Fibroblast of the aortic adventitia (primary cell): Measurements from ENCODE around the gene RANBP10. TPM values are rescaled to one million over a fixed set of nuclear protein-coding genes. Genes with fewer than 3 reads are reported as not detected.
A peak's percentile ranks its signal among the peaks of the same experiment; 100 is the strongest.

Experiments
- DNase-seq: peaks from one replicate; pipeline ENCODE4 v3.0.0-alpha.2; 2010; ENCODE audit warnings: low read depth
- H3K4me3 ChIP-seq: 2 replicates; pipeline ENCODE4 v1.5.1; 2011; ENCODE audit warnings: low read depth, mild to moderate bottlenecking, control low read depth, low read length, moderate library complexity
- total RNA-seq: library from RNA; depleted of rRNA; stranded (reverse); fragments of >200 nt; gene quantifications from 2 replicates; pipeline ENCODE4 v1.2.3, GENCODE V29; 2012; ENCODE audit warnings: low replicate concordance
- TF ChIP-seq, protein P1 (sequence below): IDR thresholded peaks from 2 replicates; pipeline ENCODE4 v1.5.1; 2011; ENCODE audit warnings: mild to moderate bottlenecking, low read length, control low read depth, inconsistent platforms; ENCODE audit not compliant: insufficient read depth

RANBP10 gene
- total RNA-seq, 1 donor, result 6.4 TPM

DNA sequence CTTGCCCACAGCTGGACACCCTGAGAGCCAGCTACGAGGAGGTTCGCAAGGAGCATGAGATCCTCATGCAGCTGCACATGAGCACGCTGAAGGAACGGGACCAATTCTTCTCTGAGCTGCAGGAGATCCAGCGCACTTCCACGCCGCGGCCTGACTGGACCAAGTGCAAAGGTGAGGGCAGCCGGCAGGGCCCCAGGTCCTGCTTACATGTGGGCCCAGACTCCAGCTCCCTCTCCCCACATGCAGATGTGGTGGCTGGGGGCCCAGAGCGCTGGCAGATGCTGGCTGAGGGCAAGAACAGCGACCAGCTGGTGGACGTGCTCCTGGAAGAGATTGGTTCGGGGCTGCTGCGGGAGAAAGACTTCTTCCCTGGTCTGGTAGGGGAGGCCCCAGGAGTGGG is 19.5 kb upstream of the RANBP10 start:
- H3K4me3 ChIP-seq, result no peak overlapping the region
- TF ChIP-seq, protein P1, sequence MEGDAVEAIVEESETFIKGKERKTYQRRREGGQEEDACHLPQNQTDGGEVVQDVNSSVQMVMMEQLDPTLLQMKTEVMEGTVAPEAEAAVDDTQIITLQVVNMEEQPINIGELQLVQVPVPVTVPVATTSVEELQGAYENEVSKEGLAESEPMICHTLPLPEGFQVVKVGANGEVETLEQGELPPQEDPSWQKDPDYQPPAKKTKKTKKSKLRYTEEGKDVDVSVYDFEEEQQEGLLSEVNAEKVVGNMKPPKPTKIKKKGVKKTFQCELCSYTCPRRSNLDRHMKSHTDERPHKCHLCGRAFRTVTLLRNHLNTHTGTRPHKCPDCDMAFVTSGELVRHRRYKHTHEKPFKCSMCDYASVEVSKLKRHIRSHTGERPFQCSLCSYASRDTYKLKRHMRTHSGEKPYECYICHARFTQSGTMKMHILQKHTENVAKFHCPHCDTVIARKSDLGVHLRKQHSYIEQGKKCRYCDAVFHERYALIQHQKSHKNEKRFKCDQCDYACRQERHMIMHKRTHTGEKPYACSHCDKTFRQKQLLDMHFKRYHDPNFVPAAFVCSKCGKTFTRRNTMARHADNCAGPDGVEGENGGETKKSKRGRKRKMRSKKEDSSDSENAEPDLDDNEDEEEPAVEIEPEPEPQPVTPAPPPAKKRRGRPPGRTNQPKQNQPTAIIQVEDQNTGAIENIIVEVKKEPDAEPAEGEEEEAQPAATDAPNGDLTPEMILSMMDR, result no peak
- DNase-seq, result no peak

DNA sequence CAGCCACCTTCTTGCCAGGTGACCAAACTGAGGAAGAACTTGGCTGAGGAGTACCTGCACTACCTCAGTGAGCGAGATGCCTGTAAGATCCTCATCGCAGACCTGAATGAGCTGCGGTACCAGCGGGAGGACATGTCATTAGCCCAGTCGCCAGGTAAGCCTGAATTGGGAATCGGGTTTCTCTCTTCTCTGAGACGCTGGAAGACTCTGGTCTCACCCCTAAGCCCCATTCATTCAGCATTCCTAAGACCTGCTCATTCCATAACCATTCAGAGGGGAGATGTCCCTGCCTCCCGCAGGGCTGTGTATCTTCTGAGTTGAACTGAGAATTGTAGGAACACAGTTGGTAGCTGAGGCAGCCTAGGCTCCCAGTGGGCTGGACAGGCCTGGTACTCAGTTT is 18.8 kb upstream of the RANBP10 start:
- H3K4me3 ChIP-seq, result no peak overlapping the region
- DNase-seq, result no peak
- TF ChIP-seq, protein P1, result no peak

DNA sequence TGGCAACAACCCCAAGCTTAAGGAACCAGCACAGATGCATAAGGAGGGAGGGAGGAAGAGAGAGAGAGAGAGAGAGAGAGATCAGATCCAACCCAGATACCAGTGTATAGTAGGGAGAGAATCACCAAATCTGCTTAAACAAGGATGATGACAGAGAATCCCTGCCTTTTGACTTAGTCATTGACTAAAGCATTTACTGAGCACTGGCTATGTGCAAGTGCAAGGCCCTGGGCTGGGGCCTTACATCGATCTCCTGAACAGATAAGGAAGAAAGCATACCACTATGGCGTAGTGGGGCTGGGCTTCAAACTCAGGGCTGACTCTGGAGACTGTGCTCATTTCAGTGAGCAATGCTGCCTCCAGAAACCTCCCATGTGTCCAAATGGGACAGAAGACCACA is 16.2 kb upstream of the RANBP10 start:
- no peak overlapping the region for H3K4me3 ChIP-seq
- DNase-seq, result no peak
- TF ChIP-seq, protein P1, result no peak

DNA sequence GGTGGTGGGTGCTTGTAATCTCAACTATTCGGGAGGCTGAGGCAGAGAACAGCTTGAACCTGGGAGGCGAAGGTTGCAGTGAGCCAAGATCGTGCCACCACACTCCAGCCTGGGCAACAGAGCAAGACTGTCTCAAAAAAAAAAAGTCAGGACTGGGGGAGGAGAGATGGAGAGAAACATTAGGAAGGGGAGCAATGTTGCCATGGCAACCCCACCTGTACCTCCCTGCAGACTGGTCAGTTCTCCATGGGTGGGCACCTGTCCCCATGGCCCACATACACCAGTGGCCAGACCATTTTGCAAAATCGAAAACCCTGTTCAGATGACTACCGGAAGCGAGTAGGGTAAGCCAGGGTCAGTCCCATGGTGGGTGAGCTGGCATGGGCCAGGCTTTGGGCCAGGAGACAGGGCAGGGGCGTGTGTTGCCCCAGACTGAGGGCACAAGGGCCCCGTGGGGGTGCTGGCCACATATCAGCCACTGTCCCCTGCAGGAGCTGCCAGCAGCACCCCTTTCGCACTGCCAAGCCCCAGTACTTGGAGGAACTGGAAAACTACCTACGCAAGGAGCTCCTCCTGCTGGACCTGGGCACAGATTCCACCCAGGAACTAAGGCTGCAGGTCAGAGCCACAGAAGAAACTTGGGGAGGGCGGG is 14.4 kb upstream of the RANBP10 start:
- TF ChIP-seq, protein P1, result no peak
- no peak for DNase-seq
- no peak overlapping the region for H3K4me3 ChIP-seq

DNA sequence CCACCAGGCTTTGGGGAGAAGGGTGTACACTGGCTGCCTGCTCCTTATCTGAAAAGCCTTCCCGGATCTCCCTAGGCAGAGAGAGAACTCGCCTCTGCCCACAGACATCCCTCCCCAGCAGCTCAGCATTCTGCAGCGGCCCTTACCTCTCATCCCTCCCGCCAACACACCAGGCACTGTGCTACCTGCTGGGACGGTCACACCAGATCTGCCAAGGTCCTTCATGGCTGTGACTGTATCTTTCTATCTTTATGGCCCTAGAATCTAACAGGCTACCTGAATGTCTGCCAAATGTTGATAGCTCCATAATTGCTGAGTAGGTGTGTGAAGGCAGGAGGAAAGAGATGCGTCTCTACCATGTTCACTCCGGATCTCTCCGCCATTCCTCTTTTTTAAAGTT is 8.2 kb upstream of the RANBP10 start:
- no peak for DNase-seq
- H3K4me3 ChIP-seq, result no peak overlapping the region
- TF ChIP-seq, protein P1, result no peak

DNA sequence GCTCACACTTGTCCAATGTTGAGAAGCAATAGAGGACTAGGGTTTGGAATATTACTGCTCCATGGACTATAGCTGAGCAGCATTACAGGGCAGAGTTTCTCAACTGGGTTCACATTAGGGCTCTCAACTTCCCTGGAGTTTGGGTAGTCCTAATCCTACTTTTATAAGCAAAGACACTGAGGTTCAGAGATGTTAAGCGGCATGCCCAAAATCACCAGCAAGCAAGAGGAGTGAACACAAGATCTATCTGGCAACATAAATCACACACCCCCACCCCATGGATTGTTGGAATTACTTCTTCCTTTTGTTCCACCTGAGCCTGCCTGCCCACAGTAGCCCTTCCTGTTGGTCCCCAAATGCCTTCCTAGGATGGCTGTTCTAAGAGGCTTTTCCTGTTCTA is 5.5 kb upstream of the RANBP10 start:
- no peak overlapping the region for H3K4me3 ChIP-seq
- no peak for DNase-seq
- TF ChIP-seq, protein P1, result no peak

DNA sequence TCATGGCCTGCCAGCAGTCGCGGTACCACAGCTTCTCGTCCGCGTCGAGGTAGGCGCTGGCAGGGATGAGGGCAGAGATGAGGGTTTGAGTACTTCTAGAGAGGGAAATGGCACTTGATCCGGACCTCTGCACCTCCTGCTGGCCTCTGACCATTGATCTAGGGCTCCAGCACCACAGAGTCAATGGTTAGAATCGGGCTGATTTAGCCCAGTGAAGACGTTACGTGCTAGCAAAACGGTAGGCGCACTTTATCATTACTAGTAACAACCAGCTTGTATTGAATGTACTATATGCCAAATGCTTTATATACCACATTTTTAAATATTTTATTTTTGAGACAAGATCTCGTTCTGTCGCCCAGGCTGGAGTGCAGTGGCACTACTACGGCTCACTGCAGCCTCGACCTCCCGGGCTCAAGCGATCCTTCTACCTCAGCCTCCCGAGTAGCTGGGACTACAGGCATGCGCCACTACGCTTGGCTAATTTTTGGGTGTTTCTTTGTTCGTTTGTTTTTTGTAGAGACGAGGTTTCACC is 855 bp upstream of the RANBP10 start:
- TF ChIP-seq, protein P1, result peak; percentile 26
- peak overlapping the region; percentile 86 for H3K4me3 ChIP-seq
- no peak for DNase-seq
